HG03378 (cell line): ENCODE data around the gene CALHM3.
A peak's percentile ranks its signal among the peaks of the same experiment; 100 is the strongest.

Experiments used
- ATAC-seq: cut with Tn5 transposase; IDR thresholded peaks from one replicate; pipeline ENCODE4 v1.9.1; 2021; ENCODE audit warnings: mild to moderate bottlenecking, moderate library complexity; ENCODE audit not compliant: unreplicated experiment

Gene CALHM3

GRCh38 chr10:103475437-103475836 lies 3.6 kb downstream of the CALHM3 start:
- no peak for ATAC-seq

GRCh38 chr10:103474077-103474476 lies 5.0 kb downstream of the CALHM3 start:
- ATAC-seq, result no peak

DNA sequence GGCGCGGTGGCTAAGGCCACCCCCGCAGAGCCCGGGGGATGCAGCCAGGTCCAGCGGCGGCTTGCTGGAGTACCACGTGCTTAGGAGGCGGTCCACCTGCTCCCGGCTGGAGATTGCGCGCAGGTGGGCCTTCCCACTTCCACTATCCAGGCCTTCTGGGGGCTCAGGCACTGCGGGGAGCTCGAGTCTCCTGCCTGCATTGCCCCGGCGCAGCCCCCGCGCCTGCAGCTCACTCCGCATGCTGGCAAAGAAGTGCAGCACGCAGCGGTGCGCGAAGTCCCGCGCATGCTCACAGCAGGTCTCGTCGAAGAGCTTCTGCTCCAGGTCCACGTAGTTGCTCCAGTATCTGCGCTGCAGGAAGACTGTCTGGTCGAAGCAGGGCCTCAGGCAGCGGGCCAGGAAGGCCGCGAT lies 5.8 kb downstream of the CALHM3 start:
- no peak for ATAC-seq

GRCh38 chr10:103472005-103472404 lies 7.0 kb downstream of the CALHM3 start:
- ATAC-seq, result peak; percentile 29

DNA sequence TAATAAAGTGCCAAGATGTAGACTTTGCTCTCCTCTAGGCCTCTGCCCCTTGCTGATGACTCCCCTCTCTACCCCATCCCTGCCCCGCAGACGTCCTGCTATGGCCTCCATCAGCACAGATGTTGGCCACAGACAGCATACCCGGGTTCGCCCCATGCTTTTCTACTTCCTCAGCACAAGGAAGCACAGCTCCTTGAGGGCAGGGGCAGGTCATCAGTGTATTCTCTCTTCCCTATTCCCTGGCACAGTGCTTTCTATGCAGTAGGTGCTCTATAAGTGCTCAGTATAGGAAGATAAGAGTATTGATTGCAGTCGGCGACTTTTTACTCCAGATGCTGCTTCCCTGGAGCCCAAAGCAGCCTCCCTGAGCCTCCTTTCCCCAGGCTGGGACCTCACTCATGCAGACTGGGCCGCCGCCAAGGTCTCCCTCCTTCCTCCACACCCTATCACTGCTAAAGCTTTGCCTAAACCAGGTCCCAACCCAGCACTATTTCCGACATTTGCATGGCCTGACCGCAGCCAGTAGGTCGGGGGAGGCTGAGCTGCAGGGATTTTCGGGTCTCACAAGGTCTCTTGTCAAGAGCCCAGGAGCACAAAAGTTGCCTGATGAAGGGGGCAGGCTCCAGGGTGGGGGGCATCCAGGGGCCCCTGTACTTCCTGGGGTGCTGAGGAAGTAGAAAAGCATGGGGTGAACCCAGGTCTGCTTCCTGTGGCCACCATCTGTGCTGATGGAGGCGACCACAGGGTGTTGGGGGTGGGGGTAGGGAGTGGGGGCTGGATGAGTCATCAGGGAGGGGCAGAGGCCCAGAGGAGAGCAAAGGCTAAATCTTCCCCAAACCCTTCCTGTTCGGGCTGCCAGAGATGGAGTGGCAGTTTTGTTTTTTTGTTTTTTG lies 8.0 kb downstream of the CALHM3 start:
- ATAC-seq, result peak; percentile 59

DNA sequence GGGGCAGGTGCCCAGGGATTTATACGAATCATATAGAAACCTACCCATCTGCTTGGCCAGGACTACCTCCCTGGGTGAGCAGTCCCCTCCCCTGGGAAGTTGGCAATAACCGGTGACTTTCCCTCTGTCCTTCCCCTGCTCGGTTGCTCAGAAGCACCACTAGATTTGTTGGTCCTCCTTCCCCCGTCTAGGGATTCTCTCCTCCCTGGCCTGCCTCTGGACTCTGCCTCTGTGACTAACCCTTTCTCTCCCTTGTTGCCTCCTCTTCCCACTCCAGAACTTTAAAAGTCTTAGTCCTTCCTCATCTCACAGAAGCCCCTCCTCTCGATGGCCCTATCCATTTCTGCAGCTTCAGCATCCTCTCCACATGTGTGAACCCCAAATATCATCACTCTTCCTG lies 9.8 kb downstream of the CALHM3 start:
- ATAC-seq, result no peak

GRCh38 chr10:103467406-103467805 lies 11.6 kb downstream of the CALHM3 start:
- peak; percentile 32 for ATAC-seq

DNA sequence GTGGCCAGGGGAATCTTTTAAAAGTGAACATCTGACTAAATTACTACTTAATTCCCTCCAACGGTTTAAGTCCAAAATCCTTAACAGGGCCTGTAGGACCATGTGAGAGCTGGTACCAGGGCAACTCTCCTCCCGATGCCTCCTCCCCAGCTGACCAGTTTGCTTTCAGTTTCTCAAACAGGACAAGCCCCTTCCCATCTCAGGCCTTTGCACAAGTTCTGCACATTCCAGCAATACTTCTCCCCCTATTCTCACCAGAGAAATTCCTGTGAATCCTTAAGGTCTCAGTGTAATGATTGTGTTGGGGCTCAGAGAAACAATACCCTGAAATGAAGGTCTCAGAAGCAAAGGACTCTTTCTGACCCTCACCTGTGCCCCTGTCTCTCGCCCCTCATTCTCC lies 12.3 kb downstream of the CALHM3 start:
- ATAC-seq, result no peak

DNA sequence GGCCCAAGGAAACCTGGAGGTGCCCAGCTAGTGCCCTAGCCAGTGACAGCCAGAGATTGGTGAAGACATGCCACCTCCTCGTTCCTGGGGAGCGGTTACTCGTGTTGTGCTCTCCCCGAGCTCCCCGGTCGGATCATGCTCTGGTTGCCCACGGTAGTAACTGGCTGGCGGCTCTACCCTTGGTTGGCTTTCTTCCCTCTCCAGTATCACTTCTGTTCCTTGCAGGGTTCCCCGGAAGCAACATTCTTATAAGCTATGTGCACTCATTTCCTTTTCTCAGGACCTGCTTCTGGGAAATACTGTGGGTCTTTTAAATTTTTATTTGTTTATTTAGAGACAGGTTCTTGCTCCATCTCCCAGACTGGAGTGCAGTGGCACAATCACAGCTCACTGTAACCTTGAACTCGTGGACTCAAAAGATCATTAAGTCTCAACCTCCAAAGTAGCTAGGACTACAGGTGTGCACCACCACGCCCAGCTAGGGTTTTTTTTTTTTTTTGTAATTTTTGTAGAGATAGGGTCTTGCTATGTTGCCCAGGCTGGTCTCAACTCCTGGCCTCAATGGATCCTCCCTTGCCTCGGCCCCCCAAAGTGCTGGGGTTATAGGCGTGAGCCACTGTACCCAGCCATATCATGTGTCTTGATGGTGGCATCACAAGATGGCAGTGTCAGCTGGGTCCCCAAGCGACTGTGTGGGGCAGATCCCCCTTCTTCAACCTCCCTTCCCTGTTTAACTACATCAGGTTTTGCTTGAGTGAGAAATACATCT lies 13.4 kb downstream of the CALHM3 start:
- ATAC-seq, result no peak

DNA sequence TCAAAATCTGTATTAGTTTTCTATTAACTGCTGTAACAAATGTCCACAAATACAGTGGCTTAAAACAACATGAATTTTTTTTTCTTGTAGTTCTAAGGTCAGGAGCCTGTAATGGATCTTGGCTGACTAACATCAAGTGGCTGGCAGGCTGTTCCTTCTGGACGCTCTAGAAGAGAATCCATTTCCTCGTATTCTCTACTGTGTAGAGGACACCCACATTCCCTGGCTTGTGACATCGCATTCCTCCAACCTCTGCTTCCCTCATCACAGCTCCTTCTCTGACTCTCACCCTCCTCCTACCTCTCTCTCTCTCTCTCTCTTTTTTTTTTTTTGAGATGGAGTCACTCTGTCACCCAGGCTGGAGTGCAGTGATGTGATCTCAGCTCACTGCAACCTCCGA lies 15.5 kb downstream of the CALHM3 start:
- no peak for ATAC-seq

DNA sequence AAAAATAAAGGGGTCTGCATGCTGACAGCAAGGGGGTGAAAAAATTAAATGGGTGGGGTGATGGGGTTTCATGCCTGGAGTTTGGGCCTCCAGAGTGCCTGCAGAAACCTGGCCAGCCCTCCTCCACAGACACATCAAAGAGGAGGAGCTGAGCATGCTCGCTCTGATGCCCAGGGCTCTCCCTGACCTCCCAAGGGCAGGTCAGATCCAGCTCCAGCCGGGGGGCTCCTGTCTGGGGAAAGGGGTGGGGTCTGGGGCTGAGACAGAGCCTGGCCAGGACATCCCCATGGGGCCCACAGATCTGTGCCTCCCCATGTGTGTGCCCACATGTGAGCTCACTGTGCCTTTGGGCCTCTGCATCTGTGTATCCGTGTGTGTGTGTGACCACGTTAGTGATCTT lies 19.4 kb downstream of the CALHM3 start:
- no peak for ATAC-seq

DNA sequence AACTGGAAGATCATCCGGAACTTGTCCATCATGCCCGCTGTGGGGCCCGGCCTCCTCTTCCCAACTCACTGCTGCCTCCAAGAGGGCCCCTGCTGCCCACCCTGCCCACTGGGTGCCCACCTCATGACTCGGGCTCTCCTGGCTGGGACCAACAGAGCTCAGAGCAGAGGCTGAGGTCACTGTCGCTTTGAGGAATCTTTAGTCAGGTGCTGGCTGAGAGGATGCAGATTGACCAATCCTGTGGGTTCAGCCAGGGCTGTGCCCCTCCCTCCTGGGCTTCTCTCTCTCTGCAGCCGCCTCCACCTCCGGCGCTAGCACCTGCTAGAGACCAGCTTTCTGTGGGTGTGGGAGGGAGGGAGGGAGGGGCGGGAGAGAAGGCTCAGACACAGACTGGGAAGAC lies 20.3 kb downstream of the CALHM3 start, which contains the start of gene CALHM1:
Gene CALHM1, minus strand, starts transcription at position 181 of the 400 bp plus-strand sequence. Its CDS starts 149 bp downstream, at position 32.
- no peak for ATAC-seq

- no peak for ATAC-seq
Observed at GRCh38 chr10:103457896-103458583, 21.0 kb downstream of the CALHM3 start.

GRCh38 chr10:103457176-103457712 lies 21.8 kb downstream of the CALHM3 start:
- ATAC-seq, result no peak

DNA sequence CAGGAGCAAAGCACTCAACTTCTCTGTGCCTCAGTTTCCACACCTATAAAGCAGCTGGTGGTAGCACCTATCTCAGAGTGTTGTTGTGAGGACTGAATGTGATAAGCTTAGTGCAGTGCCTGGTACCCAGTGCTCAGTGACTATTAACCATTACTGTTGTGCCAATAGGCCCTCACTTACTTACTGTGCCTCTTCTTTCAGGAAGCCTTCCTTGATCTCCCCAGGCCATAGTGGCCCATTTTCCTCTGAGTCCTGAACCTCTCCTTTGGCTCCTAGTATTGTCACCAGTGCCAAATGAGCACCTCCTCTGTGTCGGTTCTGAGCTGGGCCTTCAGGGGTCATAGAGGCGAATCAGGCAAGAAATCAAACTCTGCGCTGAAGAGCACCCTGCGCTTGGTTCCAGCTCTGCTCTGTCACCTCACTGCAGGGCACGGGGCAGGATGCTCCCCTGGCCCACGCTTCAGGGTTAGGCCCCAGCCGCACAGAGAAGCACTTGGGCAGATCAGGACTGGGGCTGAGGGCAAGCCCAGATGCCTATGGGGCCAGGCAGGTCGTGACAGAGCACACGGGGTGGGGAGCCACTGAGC lies 22.9 kb downstream of the CALHM3 start:
- no peak for ATAC-seq

DNA sequence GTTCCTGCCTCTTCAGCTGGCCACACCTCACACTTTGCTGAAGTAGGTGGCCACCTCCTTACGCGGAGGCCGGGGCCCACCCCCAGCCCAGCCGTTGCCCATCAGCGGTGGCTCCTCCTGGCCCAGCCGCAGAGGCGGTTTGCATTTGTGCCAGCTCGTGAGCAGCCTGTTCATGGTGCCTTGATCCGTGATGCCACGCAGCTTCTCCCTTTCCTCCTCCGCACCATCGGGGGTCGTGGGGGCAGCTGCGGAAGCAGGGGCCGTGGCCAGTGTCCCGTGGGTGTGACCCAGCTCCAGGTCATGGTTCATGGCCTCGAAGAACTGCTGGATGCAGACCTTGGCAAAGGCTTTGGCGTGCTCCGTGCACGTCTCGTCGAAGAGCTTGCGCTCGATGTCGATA lies 23.8 kb downstream of the CALHM3 start:
- no peak for ATAC-seq

GRCh38 chr10:103454026-103454425 lies 25.0 kb downstream of the CALHM3 start:
- no peak for ATAC-seq

GRCh38 chr10:103452506-103453230 lies 26.4 kb downstream of the CALHM3 start:
- ATAC-seq, result no peak

DNA sequence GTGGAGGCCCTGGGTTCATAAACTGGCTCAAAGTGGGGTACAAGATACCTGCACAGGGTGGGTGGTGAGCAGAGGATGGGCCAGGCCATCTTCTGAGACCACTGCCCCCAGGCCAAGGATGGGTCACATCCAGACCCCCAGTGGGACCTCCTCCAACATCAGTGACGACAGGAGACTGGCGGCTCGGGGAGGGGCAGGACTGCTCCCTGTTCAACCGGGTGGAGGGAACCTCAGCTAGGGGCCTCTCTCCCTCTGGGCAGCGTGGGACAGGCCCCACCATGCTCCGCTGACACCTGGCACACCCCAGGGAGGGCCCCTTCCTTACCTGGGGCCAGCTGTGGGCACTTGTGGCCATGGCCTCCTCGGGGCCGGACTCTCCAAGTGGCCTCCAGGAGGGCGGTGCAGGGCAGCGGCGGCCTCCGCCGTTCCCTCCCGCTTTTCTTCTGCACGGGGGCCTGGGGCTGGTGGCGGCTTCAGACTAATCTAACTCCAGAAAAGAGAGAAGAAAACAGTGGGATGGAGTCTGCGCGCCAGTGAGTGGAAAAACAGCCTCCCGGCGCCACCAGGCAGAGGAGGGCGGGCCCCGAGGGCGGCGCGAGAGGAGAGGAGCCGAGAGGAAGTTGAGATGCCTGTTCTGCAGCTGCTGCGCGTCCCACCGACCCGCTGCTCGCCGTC lies 27.1 kb downstream of the CALHM3 start, which contains the start of gene CALHM2:
Gene CALHM2, minus strand, starts transcription at position 540 of the 675 bp plus-strand sequence. CDS start 2,429 bp downstream, outside the sequence.
- ATAC-seq, result peak; percentile 56
